AG04449 (cell line): ENCODE measurements around the gene CCDC85C.

Experiments
- CTCF ChIA-PET: fragments of 350-600 bp; formaldehyde crosslinking; extraction: SDS; loops from one replicate; lab custom pipeline; 2021; ENCODE audit warnings: antibody characterized with exemption; lab: Yijun Ruan, JAX
- POLR2A ChIA-PET: fragments of 400-600, 350-600 bp; formaldehyde crosslinking; extraction: SDS; loops from one replicate; lab custom pipeline; 2020; ENCODE audit warnings: antibody characterized with exemption, inconsistent platforms; lab: Yijun Ruan, JAX
- DNase-seq: peaks from one replicate; pipeline ENCODE4 v3.0.0-alpha.2; 2010; ENCODE audit warnings: low read depth, low spot score
- H3K4me3 ChIP-seq: 2 replicates; pipeline ENCODE4 v1.5.1; 2011; ENCODE audit warnings: low read depth, mild to moderate bottlenecking, control low read depth, low read length
- TF ChIP-seq, protein P1 (sequence below): IDR thresholded peaks from one replicate; pipeline ENCODE4 v1.5.1; 2011; ENCODE audit warnings: mild to moderate bottlenecking, moderate library complexity, low read length, control low read depth, inconsistent platforms; ENCODE audit not compliant: insufficient read depth; ENCODE audit errors: missing control alignments

CCDC85C gene

DNA sequence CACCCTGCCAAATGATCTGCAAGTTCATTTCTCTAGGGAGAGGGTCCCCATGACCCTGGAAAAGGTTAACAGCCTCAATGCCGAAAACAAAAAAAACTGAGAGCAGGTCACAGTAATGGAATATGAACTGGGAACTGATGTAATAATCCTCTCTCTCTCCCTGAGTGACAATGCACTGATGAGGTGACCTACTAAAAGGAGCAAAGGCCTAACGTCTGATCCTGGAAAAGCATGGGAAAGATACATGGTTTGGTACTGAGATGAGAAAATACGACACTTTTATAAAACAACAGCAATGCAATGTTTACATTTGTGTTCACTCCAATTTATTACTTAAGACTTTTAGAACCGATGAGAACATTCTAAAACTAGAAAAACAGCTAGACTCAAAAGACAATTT, 151.0 kb downstream of the CCDC85C start:
- DNase-seq, result no peak
- ChIA-PET POLR2A (no interaction called here), CTCF (no interaction called here)
- TF ChIP-seq, protein P1, sequence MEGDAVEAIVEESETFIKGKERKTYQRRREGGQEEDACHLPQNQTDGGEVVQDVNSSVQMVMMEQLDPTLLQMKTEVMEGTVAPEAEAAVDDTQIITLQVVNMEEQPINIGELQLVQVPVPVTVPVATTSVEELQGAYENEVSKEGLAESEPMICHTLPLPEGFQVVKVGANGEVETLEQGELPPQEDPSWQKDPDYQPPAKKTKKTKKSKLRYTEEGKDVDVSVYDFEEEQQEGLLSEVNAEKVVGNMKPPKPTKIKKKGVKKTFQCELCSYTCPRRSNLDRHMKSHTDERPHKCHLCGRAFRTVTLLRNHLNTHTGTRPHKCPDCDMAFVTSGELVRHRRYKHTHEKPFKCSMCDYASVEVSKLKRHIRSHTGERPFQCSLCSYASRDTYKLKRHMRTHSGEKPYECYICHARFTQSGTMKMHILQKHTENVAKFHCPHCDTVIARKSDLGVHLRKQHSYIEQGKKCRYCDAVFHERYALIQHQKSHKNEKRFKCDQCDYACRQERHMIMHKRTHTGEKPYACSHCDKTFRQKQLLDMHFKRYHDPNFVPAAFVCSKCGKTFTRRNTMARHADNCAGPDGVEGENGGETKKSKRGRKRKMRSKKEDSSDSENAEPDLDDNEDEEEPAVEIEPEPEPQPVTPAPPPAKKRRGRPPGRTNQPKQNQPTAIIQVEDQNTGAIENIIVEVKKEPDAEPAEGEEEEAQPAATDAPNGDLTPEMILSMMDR, result no peak
- H3K4me3 ChIP-seq, result no peak overlapping the region

DNA sequence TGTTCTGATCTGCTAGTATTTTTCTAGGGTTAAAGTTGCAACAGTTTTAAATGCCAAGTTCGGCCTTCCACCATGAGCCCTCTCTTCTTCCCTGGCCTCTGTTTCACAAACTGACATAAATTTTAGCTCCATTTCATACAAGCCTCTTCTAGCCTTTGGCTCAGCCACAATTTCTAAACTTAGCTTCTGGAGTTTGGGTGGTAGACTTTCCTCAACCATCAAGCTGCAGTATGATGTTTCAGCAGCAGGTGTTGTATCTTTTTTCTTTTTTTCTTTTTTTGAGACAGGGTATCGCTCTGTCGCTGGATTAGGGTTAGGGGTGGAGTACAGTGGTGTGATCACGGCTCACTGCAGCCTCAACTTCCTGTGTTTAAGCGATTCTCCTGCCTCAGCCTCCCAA, 152.8 kb downstream of the CCDC85C start:
- POLR2A ChIA-PET, result no interaction called here
- no peak overlapping the region for H3K4me3 ChIP-seq
- CTCF ChIA-PET, result interaction anchor here (1.2 kb wide), 2 partner anchors 12 to 13 kb away, joined by 3 to 4 read pairs; no protein-coding TSS in a partner anchor
- no peak for DNase-seq
- TF ChIP-seq, protein P1, result no peak

DNA sequence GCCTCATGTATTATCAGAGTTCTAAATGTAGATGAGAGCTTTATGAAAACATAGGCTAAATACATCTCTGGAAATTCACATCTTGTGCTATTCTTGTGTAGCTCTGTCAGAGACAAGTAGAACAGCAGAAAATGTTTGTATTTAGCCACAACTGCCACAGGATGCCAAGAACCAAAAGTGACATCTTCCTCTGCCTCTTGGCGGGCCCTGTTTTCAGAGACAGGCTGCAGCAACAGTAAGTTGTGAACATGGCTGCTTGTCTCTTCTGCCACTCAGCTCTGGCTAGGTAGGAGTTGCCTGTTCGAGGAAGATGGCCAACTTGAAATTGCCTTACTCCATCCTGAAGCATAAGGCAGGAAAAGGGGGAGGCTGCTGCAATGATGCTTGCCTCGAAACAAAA, 153.7 kb downstream of the CCDC85C start:
- ChIA-PET CTCF (interaction anchor here (0.9 to 1.2 kb wide), 2 partner anchors 12 to 14 kb away, joined by 3 to 4 read pairs; no protein-coding TSS in a partner anchor), POLR2A (no interaction called here)
- H3K4me3 ChIP-seq, result no peak overlapping the region
- TF ChIP-seq, protein P1, result no peak
- DNase-seq, result no peak
